Naive thymus-derived CD8-positive, alpha-beta T cell (primary cell): ENCODE measurements around the gene SIRT5. TPM values are rescaled to one million over a fixed set of nuclear protein-coding genes. Genes with fewer than 3 reads are reported as not detected.

ENCODE experiments used
- ATAC-seq, 2 donors: fragments of 150-1000 bp; cut with Tn5 transposase in 1 of 2; sonication (Bioruptor Pico), chemical (Tn5 transposase) in 1 of 2; 1 replicate in 1 of 2; 2 replicates in 1 of 2; pipeline ENCODE4 v1.10.0; 2021; ENCODE audit warnings: mild to moderate bottlenecking in 2 of 2, moderate library complexity in 2 of 2
- POLR2A ChIA-PET: fragments of 350-600 bp; sonication (Branson Sonifier 250); formaldehyde crosslinking; loops from one replicate; lab custom pipeline; 2021; ENCODE audit warnings: antibody characterized with exemption; lab: Charles Lee
- DNase-seq, 10 donors: peaks; one replicate each; pipeline versions ENCODE4 v3.0.0 to v3.0.0-alpha.2; 2020 to 2022
- H3K27ac Mint-ChIP-seq, 10 donors: one replicate each; pipeline ENCODE4 v1.8.0; 2020 to 2022; ENCODE audit warnings: mild to moderate bottlenecking in 10 of 10, mixed read lengths in 10 of 10, moderate library complexity in 4 of 10, inconsistent platforms in 1 of 10
- H3K27me3 Mint-ChIP-seq, 5 donors: one replicate each; pipeline ENCODE4 v1.8.0; 2021 to 2022; ENCODE audit warnings: mixed read lengths in 5 of 5
- H3K36me3 Mint-ChIP-seq, 3 donors: one replicate each; pipeline ENCODE4 v1.8.0; 2020 to 2022; ENCODE audit warnings: mixed read lengths in 3 of 3, mild to moderate bottlenecking in 2 of 3, inconsistent platforms in 1 of 3
- H3K4me1 Mint-ChIP-seq, 4 donors: one replicate each; pipeline ENCODE4 v1.8.0; 2021 to 2022; ENCODE audit warnings: mixed read lengths in 4 of 4
- H3K4me3 Mint-ChIP-seq, 10 donors: one replicate each; pipeline ENCODE4 v1.8.0; 2020 to 2022; ENCODE audit warnings: mild to moderate bottlenecking in 10 of 10, mixed read lengths in 10 of 10, moderate library complexity in 6 of 10, inconsistent platforms in 1 of 10
- H3K9me3 Mint-ChIP-seq, 9 donors: one replicate each; pipeline ENCODE4 v1.8.0; 2020 to 2022; ENCODE audit warnings: mixed read lengths in 9 of 9, mild to moderate bottlenecking in 3 of 9, inconsistent platforms in 1 of 9, moderate library complexity in 1 of 9
- polyA plus RNA-seq, 3 donors: library from polyadenylated mRNA; unstranded; fragments of 300-500 nt; fragmentation: Illumina TruSeq; gene quantifications; one replicate each; pipeline ENCODE4 v1.2.3, GENCODE V29; 2021
- total RNA-seq, 8 experiments: library from RNA in 2 of 8; stranded (reverse) in 2 of 8; gene quantifications; one replicate each; pipeline ENCODE4 v1.2.3 and lab custom pipeline; 2021 to 2026

The SIRT5 gene
- total and polyA plus RNA-seq, 5 experiments from 2014 or later, result 8.7 to 24.4 (median 13.0) TPM

GRCh38 chr6:13624871-13625288 is 50.5 kb downstream of the SIRT5 start:
- H3K27ac Mint-ChIP-seq, result peak overlapping the region; percentile 11 to 91 (median 76)
- DNase-seq (peak in 6 of 10 donors; percentile 15 to 52 (median 25)), ATAC-seq (peak; percentile 85 to 93)
- H3K4me3 Mint-ChIP-seq, result no peak overlapping the region
- H3K36me3 Mint-ChIP-seq, result peaks cover 0 to 90% (median 10%) of the 10 kb centered on the region in 3 donors
- no peaks in the 10 kb centered on the region for H3K9me3 Mint-ChIP-seq
- POLR2A ChIA-PET, result interaction anchor here (0.6 to 1.3 kb wide), 2 partner anchors 10 to 87 kb away, joined by 4 to 6 read pairs; partner anchors contain the start of genes NOL7 and RANBP9
- H3K27me3 Mint-ChIP-seq, result no peaks in the 10 kb centered on the region
- peaks cover 6 to 8% (median 6%) of the 10 kb centered on the region in 4 donors for H3K4me1 Mint-ChIP-seq

- H3K27ac Mint-ChIP-seq, result peak overlapping the region in 9 of 10 donors; percentile 26 to 75 (median 59)
- peaks cover 0 to 80% (median 26%) of the 10 kb centered on the region in 3 donors for H3K36me3 Mint-ChIP-seq
- peaks cover 5 to 8% (median 6%) of the 10 kb centered on the region in 4 donors for H3K4me1 Mint-ChIP-seq
- no peak for DNase-seq
- H3K9me3 Mint-ChIP-seq, result no peaks in the 10 kb centered on the region
- POLR2A ChIA-PET, result interaction anchor here (0.7 to 1.5 kb wide), 3 partner anchors 8 to 15 kb away, joined by 5 to 6 read pairs (median 5); partner anchors contain the start of gene NOL7
- ATAC-seq, result no peak
- H3K4me3 Mint-ChIP-seq, result no peak overlapping the region
- no peaks in the 10 kb centered on the region for H3K27me3 Mint-ChIP-seq
These were observed 55.2 kb downstream of the SIRT5 start for GRCh38 chr6:13629459-13630116.

- Mint-ChIP-seq H3K4me3 (no peak overlapping the region), H3K36me3 (peaks cover 0 to 82% (median 26%) of the 10 kb centered on the region in 3 donors), H3K27ac (peak overlapping the region in 1 of 10 donors; percentile 31), H3K4me1 (peaks cover 0 to 7% (median 4%) of the 10 kb centered on the region in 4 donors), H3K27me3 (no peaks in the 10 kb centered on the region), H3K9me3 (no peaks in the 10 kb centered on the region)
- POLR2A ChIA-PET, result interaction anchor here (0.6 to 1.5 kb wide), 4 partner anchors 9 to 148 kb away, joined by 3 to 6 read pairs (median 5); partner anchors contain the start of gene NOL7
- DNase-seq, result no peak
- ATAC-seq, result no peak
These were observed 56.1 kb downstream of the SIRT5 start for GRCh38 chr6:13630499-13630898.

GRCh38 chr6:13633343-13633742 is 58.9 kb downstream of the SIRT5 start:
- Mint-ChIP-seq H3K27me3 (no peaks in the 10 kb centered on the region), H3K4me3 (no peak overlapping the region), H3K36me3 (peaks cover 0 to 80% (median 30%) of the 10 kb centered on the region in 3 donors), H3K27ac (no peak overlapping the region), H3K4me1 (peaks cover 14 to 32% (median 23%) of the 10 kb centered on the region in 4 donors), H3K9me3 (no peaks in the 10 kb centered on the region)
- POLR2A ChIA-PET, result interaction anchor here (0.7 kb wide), 1 partner anchor 79 kb away, joined by 3 read pairs; no protein-coding TSS in a partner anchor
- no peak for DNase-seq
- ATAC-seq, result no peak

GRCh38 chr6:13635948-13636658 is 61.7 kb downstream of the SIRT5 start:
- DNase-seq (no peak), ATAC-seq (peak in 1 of 2 donors; percentile 47)
- H3K9me3 Mint-ChIP-seq, result no peaks in the 10 kb centered on the region
- peaks cover 0 to 78% (median 29%) of the 10 kb centered on the region in 3 donors for H3K36me3 Mint-ChIP-seq
- no peaks in the 10 kb centered on the region for H3K27me3 Mint-ChIP-seq
- peak overlapping the region in 1 of 10 donors; percentile 33 for H3K4me3 Mint-ChIP-seq
- peak overlapping the region in 7 of 10 donors; percentile 14 to 80 (median 62) for H3K27ac Mint-ChIP-seq
- H3K4me1 Mint-ChIP-seq, result peaks cover 13 to 31% (median 21%) of the 10 kb centered on the region in 4 donors
- POLR2A ChIA-PET, result interaction anchor here (0.5 to 0.7 kb wide), 4 partner anchors 9 to 208 kb away, joined by 3 to 8 read pairs (median 3); partner anchors contain the start of gene NOL7

GRCh38 chr6:13638014-13638413 is 63.6 kb downstream of the SIRT5 start:
- POLR2A ChIA-PET, result no interaction called here
- Mint-ChIP-seq H3K27me3 (no peaks in the 10 kb centered on the region), H3K27ac (peak overlapping the region in 8 of 10 donors; percentile 1 to 80 (median 36)), H3K4me1 (peaks cover 13 to 31% (median 23%) of the 10 kb centered on the region in 4 donors), H3K36me3 (peaks cover 0 to 72% (median 17%) of the 10 kb centered on the region in 3 donors), H3K4me3 (no peak overlapping the region), H3K9me3 (no peaks in the 10 kb centered on the region)
- DNase-seq, result no peak
- ATAC-seq, result no peak

GRCh38 chr6:13638626-13639025 is 64.2 kb downstream of the SIRT5 start:
- Mint-ChIP-seq H3K9me3 (no peaks in the 10 kb centered on the region), H3K27me3 (no peaks in the 10 kb centered on the region), H3K36me3 (peaks cover 0 to 75% (median 13%) of the 10 kb centered on the region in 3 donors), H3K4me3 (no peak overlapping the region), H3K4me1 (peaks cover 13 to 31% (median 24%) of the 10 kb centered on the region in 4 donors), H3K27ac (peak overlapping the region in 5 of 10 donors; percentile 1 to 80 (median 30))
- ATAC-seq, result no peak
- DNase-seq, result no peak
- POLR2A ChIA-PET, result no interaction called here

- Mint-ChIP-seq H3K36me3 (peaks cover 0 to 69% (median 13%) of the 10 kb centered on the region in 3 donors), H3K27me3 (no peaks in the 10 kb centered on the region)
- POLR2A ChIA-PET, result no interaction called here
These were observed 66.9 kb downstream of the SIRT5 start for GRCh38 chr6:13641315-13641714.

GRCh38 chr6:13643125-13643524 is 68.7 kb downstream of the SIRT5 start:
- Mint-ChIP-seq H3K36me3 (peaks cover 0 to 56% (median 8%) of the 10 kb centered on the region in 3 donors), H3K27me3 (no peaks in the 10 kb centered on the region), H3K27ac (peak overlapping the region in 3 of 10 donors; percentile 47 to 60 (median 58)), H3K4me1 (peaks cover 0 to 8% (median 3%) of the 10 kb centered on the region in 4 donors), H3K9me3 (no peaks in the 10 kb centered on the region), H3K4me3 (no peak overlapping the region)
- DNase-seq, result no peak
- ATAC-seq, result no peak
- POLR2A ChIA-PET, result no interaction called here

More at GRCh38 chr6:13641315-13641714, 66.9 kb downstream of the SIRT5 start:
- Mint-ChIP-seq H3K9me3 (no peaks in the 10 kb centered on the region), H3K27ac (peak overlapping the region in 1 of 10 donors; percentile 19), H3K4me1 (peaks cover 11 to 20% (median 16%) of the 10 kb centered on the region in 4 donors), H3K4me3 (no peak overlapping the region)
- DNase-seq (no peak), ATAC-seq (no peak)

- DNase-seq (no peak), ATAC-seq (no peak)
- peaks cover 0 to 3% (median 0%) of the 10 kb centered on the region in 9 donors for H3K9me3 Mint-ChIP-seq
- H3K4me1 Mint-ChIP-seq, result peaks cover 4 to 10% (median 8%) of the 10 kb centered on the region in 4 donors
- POLR2A ChIA-PET, result interaction anchor here (0.6 to 0.8 kb wide), 4 partner anchors 32 to 157 kb away, joined by 3 to 4 read pairs (median 3); partner anchors contain the start of gene RANBP9
- H3K27me3 Mint-ChIP-seq, result no peaks in the 10 kb centered on the region
- H3K27ac Mint-ChIP-seq, result peak overlapping the region in 2 of 10 donors; percentile 7 to 20
- H3K36me3 Mint-ChIP-seq, result peaks cover 5 to 50% (median 6%) of the 10 kb centered on the region in 3 donors
- H3K4me3 Mint-ChIP-seq, result no peak overlapping the region
These were observed 74.4 kb downstream of the SIRT5 start for GRCh38 chr6:13648850-13649249.

GRCh38 chr6:13649393-13649792 is 75.0 kb downstream of the SIRT5 start:
- H3K4me1 Mint-ChIP-seq, result peaks cover 4 to 10% (median 8%) of the 10 kb centered on the region in 4 donors
- no peak for ATAC-seq
- POLR2A ChIA-PET, result interaction anchor here (0.6 to 0.7 kb wide), 3 partner anchors 37 to 156 kb away, joined by 3 read pairs; partner anchors contain the start of gene RANBP9
- no peaks in the 10 kb centered on the region for H3K27me3 Mint-ChIP-seq
- DNase-seq, result no peak
- H3K9me3 Mint-ChIP-seq, result peaks cover 0 to 3% (median 0%) of the 10 kb centered on the region in 9 donors
- peaks cover 5 to 49% (median 6%) of the 10 kb centered on the region in 3 donors for H3K36me3 Mint-ChIP-seq
- H3K27ac Mint-ChIP-seq, result peak overlapping the region in 7 of 10 donors; percentile 7 to 88 (median 46)
- no peak overlapping the region for H3K4me3 Mint-ChIP-seq

GRCh38 chr6:13653296-13653695 is 78.9 kb downstream of the SIRT5 start:
- no peak for ATAC-seq
- H3K4me3 Mint-ChIP-seq, result no peak overlapping the region
- POLR2A ChIA-PET, result interaction anchor here (0.6 to 2.1 kb wide), 2 partner anchors 18 to 57 kb away, joined by 3 to 6 read pairs; no protein-coding TSS in a partner anchor

More at GRCh38 chr6:13653296-13653695, 78.9 kb downstream of the SIRT5 start:
- H3K4me1 Mint-ChIP-seq, result peaks cover 6 to 17% (median 13%) of the 10 kb centered on the region in 4 donors
- no peaks in the 10 kb centered on the region for H3K27me3 Mint-ChIP-seq
- H3K9me3 Mint-ChIP-seq, result peaks cover 0 to 3% (median 0%) of the 10 kb centered on the region in 9 donors
- no peak for DNase-seq
- H3K36me3 Mint-ChIP-seq, result peaks cover 5 to 46% (median 9%) of the 10 kb centered on the region in 3 donors
- no peak overlapping the region for H3K27ac Mint-ChIP-seq
